ENCODE results near the gene RMND5B. TPM values are rescaled to one million over a fixed set of nuclear protein-coding genes. Genes with fewer than 3 reads are reported as not detected.
"Not testable (repeated sequence)": the region's sequence is repeated elsewhere in the genome, so short reads cannot be mapped to it uniquely, and the experiment has no call there.

RMND5B gene
- total RNA-seq, 1 experiment from 2014 or later = 14.4 TPM

DNA sequence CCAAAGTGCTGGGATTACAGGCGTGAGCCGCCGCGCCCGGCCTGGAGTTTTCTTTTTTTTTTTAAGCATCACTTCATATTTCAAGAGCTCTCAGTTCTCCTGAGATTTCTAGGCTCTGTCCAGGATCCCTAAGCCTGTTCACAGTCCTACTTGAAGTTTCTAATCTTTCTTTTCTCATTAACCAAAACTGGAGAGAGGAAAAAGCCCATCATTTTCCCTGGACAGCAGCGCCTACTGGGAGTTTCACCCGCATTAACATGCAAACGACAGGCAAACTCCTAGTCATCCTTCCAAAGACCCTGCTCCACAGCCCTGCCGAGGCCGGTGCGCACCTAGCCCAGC, 609 bp upstream of the RMND5B start:
- not testable (repeated sequence) for DNase-seq (ENCODE audit: low read depth)

DNA sequence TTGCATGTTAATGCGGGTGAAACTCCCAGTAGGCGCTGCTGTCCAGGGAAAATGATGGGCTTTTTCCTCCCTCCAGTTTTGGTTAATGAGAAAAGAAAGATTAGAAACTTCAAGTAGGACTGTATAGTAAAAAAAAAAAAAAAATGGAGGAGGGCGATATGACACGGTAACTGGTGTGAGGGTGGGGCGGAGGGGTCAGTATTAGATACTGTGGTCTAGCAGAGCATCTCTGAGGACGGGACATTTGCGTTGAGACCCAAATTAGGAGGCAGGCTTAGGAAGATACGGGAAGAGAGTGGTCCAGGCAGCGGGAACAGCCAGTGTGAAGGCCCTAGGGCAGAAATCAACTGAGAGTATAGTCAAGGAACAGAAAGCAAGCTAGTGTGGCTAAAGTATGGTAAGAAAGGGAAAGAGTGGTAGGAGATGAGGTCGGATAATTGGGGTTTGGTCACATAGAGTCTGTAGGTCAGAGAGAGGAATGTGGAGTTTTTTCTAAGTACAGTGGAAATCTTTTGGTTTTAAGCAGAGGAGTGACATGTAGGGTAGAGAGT, 707 bp downstream of the RMND5B start:
- DNase-seq (ENCODE audit: low read depth) = no peak

DNA sequence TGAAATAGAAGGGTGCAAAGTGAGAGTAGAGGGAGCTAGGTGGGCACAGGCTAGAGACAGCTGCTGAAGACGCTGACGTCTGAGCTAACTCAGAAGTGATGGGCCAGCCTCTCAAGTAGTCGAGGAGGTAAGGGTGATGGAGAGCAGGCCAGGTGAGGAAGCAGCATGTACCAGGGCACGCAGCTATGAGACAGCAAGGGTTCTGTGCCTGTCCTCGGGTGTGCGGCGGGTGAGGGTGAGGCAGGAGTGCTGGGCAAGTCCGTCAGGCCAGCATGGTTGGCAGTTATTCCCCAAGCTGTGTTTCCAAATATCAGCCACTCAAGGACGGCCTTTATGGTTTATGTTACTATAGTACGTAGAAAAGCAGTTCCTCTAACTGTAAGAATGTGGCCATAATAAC, 6.2 kb downstream of the RMND5B start:
- DNase-seq (ENCODE audit: low read depth) = no peak

DNA sequence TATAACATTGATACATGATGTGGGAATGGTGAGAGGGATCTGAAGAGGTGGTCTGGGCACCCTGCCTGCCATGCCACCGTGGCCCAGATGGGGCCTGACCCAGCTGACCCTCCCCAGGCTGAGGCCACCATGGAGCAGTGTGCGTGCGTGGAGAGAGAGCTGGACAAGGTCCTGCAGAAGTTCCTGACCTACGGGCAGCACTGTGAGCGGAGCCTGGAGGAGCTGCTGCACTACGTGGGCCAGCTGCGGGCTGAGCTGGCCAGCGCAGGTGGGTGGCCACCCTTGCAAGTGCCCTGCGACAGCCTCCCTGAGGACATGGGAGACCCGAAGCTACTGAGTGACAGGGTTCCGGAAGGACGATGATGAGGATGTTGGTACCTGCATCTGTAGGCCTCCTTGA, 7.2 kb downstream of the RMND5B start:
- DNase-seq (ENCODE audit: low read depth) = no peak

DNA sequence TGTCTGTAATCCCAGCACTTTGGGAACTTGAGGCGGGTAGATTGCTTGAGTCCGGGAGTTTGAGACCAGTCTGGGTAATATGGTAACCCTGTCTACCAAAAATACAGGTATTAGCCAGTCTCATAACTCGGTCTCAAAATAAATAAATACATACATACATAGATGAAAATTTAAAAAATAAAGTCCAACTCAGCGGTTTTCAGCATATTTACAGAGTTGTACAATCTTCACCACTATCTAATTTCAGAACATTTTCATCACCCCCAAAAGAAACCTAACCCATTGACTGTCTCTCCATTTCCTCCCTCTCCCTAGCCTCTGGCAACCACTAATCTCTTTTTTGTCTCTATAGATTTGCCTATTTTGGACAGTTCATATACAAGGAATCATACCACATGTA, 10.7 kb downstream of the RMND5B start:
- DNase-seq (ENCODE audit: low read depth) = no peak

DNA sequence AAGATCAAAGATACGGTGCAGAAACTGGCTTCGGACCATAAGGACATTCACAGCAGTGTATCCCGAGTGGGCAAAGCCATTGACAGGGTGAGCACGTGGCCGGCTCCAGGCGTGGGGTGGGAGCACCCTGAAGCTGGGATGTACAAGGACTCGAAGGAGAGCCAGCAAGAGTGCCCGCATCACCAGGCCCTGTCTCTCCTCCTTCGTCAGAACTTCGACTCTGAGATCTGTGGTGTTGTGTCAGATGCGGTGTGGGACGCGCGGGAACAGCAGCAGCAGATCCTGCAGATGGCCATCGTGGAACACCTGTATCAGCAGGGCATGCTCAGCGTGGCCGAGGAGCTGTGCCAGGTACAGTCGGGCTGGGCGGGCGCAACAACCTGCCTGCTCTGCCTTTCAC, 11.8 kb downstream of the RMND5B start:
- DNase-seq (ENCODE audit: low read depth) = no peak

DNA sequence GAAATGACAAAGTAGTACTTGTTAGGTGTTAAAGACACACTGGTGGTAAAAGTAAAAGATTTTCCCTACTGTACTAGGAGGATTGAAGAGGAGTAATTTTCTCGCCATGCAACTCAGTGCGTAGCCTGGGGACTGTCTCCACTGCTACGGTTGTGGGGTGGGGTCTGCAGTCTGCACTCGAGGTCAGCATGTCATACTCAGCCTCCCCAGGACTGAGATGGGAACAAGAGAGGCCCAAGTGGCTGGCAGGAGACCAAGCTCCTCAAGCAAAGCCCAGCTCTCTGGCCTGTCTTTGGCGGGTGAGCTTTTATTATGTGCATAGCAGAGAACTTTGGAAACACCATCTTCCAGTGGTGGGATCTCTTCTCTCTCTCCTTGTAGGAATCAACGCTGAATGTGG, 12.4 kb downstream of the RMND5B start:
- no peak for DNase-seq (ENCODE audit: low read depth)

DNA sequence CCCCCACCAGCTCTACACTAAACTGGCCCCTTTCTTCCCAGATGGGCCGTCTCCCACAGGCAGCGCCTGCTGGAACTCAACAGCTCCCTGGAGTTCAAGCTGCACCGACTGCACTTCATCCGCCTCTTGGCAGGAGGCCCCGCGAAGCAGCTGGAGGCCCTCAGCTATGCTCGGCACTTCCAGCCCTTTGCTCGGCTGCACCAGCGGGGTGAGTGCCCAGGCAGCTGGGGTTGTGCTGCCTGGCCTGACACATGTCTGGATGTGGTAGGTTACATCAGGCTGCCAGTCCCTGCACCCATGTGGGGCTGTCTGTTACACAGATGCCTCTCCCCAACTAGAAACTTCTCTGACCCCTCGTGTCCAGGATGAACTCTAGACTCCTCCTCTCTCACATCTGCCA, 13.1 kb downstream of the RMND5B start:
- no peak for DNase-seq (ENCODE audit: low read depth)

DNA sequence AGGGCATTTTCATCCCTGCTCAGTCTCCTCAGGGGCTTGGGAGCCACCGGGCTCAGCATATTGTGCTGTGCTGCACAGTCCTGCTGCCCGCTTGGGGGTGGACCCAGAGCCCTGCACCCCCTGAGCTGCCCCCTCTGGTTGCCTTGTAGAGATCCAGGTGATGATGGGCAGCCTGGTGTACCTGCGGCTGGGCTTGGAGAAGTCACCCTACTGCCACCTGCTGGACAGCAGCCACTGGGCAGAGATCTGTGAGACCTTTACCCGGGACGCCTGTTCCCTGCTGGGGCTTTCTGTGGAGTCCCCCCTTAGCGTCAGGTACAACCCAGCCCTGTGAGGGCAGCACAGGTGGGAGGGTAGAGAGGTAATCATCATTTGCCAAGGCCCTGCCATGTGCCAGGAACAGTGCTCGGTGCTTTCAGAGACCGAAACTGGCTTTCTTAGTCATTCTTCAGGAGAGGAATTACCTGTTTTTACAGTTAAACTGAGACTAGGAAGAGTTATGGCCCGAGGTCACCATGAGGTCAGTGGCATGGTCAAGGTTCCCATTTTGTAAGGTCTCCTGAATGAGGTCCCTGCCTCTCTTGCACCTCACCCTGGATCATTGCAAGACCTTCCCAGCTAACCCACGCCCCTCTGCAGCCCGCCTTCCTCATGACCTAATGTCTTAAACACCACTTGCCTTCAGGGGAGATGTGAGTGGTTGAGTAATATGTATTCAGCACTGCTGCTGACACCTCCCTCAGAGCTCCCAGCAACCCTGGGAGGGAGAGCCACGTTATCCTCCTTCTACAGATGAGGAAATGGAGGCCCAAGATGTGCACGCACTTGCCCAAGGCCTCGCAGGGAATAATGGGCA, 15.4 kb downstream of the RMND5B start:
- peak; percentile 8 for DNase-seq (ENCODE audit: low read depth)

DNA sequence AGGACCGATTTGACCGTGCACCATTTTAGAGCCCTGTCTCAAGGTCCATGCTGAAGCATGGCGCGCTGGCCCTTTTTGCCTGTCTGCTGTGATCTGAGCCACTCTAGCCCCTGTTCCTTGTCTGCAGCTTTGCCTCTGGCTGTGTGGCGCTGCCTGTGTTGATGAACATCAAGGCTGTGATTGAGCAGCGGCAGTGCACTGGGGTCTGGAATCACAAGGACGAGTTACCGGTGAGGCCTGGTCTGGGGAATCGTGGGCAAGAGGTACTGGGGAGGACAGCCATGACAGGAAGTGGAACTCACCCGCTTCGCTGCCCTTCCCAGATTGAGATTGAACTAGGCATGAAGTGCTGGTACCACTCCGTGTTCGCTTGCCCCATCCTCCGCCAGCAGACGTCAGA, 16.6 kb downstream of the RMND5B start:
- no peak for DNase-seq (ENCODE audit: low read depth)

DNA sequence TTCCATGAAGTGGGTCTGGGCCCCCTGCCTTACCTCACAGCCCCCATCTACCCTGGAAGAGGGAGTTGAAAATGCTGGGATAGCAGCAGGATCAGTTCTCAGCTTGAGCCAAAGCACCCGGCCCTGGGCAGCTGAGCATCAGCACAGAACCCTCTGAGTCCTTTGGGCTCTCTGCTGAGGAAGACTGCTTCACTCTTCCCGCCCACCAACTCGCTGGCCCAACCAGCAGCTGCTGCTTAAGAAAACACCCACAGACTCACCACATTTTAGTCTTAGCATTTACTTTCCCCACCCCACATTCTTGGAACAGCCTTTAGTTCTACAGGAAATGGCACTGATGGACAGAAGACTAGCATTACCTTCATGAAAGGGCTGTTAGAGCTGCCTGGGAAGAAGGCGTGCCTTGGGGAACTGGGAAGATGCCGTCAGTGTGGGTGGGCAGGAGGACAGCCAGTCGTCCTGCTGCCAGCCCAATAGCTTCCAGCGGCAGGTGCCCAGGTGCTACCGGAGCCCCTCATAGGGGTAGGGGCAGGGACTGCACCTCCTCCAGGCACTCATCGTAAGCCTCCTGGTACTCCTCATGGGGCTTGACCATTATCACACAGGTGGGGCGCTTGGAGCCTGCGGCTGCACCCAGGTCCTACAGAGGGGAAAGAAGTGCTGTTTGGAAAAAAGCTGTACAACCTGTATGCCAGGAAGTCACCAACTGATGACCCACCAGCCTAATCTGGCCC, 18.6 kb downstream of the RMND5B start:
- DNase-seq (ENCODE audit: low read depth) = no peak

DNA sequence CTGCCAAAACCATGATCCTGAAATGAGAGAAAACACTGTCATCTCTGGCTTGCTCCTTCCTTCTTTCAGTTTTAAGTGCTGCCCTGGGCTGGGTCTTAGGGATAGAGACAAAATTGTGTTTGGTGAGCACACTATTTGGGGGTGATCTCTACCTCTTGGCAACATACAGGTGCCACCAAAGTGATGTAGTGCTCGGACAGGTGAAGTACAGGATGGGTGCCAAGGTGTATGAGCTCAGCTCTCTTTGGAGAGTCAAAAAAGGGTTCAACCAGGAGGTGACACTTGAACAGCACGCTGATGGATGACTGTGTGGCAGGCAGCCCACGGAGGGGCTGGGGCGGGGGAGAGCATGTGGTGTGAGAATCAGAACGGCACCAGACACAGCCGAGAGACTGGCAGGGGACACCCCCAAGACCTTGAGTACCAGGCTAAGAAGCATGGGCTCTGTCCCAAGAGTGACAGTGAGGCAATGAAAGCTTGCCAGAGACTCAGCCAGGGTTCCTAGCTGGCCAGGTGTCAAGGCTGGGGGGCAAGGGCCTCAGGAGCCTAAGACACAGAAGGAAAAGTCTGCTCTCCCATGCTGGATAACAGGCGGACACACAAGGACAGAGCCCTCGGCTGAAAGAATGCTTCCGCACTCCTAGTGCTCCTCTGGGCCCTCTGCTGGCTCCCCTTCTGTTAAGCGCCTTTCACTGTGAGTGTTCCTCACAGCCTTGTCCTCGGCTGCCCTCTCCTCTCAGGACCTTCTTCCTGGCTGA, 20.3 kb downstream of the RMND5B start:
- DNase-seq (ENCODE audit: low read depth) = no peak

DNA sequence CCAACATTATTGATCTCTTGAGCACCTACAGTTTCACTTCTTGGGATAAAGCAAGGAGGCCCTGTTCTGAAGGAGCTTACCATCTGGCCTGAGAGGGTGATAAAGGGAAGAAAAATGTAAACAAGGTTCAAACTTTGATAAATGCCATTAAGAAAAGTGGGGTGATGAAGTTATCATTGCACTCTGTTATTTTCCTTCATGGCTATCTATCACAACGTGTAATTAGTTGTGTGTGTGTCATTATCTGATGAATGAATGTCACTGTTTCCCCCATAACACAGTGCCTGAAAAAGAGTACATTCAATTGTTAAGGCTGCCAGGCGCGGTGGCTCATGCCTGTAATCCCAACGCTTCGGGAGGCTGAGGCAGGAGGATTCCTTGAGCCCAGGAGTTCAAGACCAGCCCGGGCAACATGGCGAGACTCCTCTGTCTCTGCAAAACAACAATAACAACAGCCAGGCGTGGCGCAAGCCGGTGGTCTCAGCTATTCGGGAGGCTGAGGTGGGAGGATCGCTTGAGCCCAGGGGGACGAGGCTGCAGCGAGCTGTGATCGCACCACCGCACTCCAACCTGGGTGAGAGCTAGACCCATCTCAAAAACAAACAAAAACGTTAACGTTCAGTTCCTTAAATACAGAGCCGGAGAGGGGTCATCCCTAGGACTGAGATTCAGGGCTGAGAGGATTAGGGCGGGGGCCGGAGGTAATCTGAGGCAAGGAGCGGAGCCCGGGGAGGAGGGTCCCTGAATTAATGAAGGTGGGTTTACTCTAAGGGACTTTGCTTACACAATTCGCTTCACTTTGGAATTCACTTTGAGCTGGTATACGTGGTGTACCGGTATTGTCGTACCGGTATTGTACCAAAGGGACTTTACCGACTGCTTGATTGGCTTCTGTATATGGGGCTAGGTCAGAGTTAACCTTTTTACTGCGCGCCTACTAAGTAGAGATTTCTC, 22.0 kb downstream of the RMND5B start:
- DNase-seq (ENCODE audit: low read depth) = no peak

DNA sequence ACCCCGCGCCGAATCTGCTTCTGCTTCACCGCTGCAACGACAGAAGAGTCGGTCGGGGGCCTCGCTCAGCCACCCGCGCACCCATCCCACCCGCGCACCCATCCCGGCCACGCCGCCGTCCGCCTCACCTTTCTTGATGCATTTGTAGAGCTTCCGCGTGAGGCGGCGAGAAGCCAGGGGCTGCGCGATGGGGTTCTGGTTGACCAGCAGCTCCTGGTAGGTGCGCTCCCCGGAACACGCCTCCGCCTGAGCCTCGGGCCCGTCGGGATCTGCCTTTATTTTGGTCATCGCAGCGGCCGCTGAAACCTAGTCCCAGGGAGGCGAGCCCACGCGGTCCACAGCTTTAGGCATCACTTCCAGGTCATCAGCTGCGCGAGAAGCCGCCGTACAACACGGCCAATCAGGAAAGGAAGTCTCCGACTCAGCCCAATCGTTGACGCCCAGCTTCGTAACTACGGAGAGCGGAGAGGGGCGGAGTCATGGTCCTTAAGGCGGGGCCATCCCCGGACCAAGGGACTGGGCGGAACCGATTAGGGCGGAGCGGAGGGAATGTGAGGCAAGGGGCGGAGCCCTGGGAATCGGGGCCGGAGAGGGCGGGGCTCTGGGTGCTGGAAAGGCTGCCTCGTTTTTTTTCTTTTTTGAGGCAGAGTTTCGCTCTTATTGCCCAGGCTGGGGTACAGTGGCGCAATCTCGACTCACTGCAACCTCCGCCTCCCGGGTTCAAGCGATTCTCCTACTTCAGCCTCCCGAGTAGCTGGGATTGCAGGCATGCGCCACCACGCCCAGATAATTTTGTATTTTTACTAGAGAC, 22.9 kb downstream of the RMND5B start, which contains the start of gene NHP2:
NHP2 (minus strand) TSS at position 356 of the 811 bp plus-strand sequence; CDS start at position 288, 68 bp downstream.
- DNase-seq (ENCODE audit: low read depth) = peak; percentile 98

DNA sequence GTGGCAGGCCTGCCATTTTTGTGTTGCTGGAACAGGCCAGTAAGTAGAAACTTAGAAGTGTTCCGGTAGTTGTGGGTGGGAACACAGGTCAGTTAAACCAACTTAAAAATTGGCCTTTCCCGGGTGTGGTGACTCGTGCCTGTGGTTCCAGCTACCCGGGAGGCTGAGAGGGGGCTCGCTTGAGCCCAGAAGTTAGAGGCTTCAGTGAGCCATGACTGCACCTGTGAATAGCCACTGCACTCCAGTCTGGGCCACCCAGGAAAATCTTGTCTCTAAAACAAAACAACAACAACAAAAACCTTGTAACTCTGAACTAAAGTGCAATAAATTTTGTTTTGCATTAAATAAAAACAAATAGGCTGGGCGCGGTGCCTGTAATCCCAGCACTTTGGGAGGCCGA, 24.3 kb downstream of the RMND5B start:
- DNase-seq (ENCODE audit: low read depth) = peak; percentile 19

DNA sequence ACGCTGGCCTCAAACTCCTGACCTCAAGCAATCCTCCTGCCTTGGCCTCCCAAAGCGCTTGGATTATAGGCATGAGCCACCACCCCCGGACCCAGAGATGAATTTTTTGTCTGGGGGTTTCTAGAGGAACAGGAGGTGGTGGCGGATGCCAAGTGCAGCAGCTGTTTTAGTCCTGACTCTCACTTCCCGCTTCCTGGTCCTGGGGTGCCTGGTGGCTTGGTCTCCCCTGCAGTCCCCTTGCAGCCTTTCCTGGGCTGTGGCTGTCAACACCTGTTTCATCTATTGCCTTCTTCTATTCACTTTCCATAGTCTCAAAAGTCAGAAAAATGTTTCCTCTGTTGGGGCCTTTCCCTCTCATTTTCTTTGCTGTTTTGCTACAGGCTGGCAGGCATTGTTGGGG, 29.4 kb downstream of the RMND5B start:
- no peak for DNase-seq (ENCODE audit: low read depth)

DNA sequence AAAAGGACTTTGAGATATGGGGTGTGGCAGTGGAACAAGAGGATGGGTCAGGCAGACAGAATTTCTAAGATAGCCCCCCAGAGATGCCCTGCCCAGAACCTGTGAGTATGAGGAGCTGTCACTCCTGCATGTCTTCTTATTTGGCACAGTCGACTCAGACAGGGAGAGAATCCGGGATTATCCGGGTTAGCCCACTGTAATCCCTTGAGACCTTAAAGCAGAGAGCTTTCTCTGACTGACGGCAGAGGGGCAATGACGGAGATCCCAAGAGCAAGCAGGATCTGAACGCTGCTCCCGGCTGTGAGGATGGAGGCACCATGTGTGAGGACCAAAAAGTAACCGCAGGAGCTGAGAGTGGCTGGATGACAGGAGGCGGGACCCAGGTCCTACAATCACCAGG, 31.7 kb downstream of the RMND5B start:
- DNase-seq (ENCODE audit: low read depth) = no peak

DNA sequence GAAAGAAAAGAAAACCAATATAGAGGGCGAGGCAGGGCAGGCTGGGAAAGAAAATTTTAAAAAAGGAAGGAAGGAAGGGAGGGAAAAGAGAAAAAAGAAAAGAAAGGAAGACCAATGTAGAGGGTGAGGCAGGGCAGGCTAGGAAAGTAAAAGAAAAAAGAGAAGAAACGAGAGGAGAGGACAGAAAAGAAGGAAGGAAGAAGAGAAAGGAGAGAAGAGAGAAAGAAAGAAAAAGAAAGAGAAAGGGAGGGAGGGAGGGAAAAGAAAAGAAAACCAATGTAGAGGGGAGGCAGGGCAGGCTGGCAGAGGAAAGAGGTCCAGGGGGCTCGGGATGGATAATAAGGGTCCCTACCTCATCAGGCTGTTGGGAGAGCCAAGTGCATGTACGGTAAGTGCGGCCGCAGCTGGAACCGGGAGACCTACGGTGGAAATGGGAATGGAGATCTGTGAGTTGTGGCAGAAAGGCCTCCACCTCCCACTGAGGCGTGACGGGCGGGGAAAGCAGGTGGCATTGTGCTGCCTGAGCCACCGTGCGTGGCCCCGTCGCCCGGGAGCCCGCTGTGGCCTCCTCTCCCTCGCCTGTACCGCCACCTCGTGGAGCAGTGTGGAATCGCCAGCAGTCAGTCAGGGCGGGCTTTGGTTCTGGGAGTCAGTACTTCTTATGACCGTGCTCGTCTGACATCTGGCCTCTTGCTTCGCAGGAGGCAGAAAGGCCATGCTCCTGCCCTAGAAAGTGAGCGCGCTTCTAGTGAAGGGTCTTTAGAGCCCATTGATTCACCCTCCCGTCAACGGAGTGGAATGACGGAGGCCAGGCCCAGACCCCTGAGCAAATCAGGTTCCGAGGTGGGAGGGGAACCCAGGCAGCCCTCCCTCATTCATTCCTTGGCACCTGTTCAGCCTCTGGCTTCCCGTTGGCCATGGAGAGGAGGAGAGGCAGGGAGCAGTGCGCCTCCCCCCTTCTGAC, 33.2 kb downstream of the RMND5B start:
- peak; percentile 61 for DNase-seq (ENCODE audit: low read depth)

DNA sequence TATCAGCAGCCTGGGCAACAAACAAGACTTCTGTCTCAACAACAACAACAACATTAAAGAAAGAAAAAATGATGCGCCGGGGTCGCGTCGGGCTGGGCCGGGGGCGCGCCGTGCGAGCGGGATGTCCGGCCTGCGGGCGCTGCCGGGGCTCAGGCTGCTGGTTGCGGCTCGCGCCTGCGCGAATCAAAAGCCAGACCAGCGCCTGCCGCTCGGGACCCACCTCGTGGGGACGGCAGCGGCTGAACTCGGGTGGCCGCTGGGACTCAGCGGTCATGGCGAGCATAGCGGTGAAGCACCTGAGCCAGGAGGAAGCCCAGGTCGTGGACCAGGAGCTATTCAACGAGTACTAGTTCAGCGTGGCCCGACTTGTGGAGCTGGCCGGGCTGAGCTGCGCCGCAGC, 34.8 kb downstream of the RMND5B start:
- DNase-seq (ENCODE audit: low read depth) = no peak
